ENCODE data around the gene PDE4DIP.
"Not testable (repeated sequence)": the region's sequence is repeated elsewhere in the genome, so short reads cannot be mapped to it uniquely, and the experiment has no call there.

PDE4DIP gene

DNA sequence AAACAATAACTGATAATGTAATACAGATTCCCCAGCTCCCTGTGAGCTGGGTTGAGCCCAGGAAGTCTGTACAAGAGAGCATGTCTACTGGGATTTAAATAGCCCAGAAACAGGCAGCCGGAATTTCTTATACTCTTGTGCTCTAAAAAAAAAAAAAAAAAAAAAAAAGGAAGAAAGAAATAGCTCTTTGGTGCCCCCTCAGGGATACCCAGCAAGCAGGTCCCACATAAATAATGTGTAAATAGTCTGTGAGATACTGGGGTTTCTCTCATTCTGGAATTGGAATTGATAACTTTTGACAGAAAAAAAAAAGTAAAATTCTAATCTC is 25.4 kb downstream of the PDE4DIP start:
- not testable (repeated sequence) for DNase-seq (ENCODE audit: extremely low read depth in 1 of 2, low read depth in 1 of 2)

DNA sequence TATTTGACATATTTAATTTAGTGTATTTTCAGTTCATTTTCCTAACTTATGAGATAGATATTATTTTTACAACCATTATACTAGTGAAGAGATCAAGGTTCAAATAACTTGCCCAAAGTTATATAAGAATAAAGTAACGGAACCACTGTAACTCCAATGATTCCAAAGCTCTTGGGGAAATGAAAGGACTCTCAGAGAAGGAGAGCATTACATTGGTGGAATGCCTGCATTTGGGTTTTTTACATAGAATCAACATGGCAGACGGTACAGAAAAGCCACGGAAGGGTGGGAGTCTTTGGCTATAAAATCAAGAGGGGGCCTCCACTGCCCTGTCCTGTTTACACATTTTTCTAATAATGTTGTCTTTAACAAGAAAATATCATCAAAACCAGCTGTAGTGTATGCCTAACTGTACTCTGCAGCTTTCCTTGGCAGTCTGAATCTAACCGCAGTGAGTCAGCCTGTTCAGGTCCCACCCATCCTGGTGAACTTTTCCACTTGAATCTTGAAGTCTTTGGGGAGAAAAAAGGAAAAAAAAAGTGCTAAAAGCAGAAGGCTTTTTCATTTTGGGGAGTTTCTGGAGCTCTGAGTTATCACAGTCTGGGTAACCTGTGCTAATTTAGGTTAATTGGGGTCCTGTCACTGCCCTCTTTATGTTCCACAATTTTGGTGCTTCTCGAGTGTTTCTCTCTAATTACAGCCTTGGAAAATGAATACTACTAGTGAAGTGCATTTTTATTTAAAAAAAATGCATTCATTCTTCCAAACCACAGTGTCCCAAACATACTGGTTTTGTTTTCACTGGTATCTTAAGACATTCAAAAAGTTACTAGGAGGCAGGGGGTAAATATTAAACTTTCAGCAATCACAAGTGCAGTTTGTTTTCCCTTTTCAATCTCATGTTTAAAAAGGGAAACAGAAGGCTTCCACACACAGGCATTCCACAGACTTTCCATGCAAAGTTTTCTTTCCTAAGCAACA is 30.5 kb downstream of the PDE4DIP start:
- not testable (repeated sequence) for DNase-seq (ENCODE audit: extremely low read depth in 1 of 2, low read depth in 1 of 2)

DNA sequence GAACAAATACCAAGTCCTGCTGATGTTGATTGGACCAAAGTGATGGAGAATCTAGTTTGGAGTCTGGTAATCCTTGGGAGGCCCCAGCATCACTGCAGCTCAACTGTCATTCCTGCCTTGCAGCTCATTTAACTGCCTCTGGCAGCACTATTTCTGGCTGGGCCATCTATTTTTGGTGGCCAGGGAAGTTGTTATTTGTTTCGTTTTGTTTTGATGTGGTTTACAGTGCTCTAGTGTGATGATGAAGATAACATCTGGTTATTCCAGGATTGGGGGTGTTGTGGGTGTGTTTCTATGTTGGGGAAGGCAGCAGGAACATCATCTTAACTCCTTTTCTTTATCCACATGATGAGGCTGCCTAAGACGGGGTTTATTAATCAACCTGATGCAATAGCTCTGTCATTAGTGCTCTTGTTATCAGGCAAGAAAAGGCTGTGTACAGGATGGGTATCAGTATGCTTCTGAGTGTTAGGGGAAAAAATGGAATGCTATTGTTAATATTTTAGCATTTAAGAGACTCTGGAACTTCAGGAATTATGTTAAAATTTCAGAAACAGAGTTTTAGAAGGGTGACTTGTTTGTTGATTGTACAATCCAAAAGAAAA is 35.7 kb downstream of the PDE4DIP start:
- DNase-seq (ENCODE audit: extremely low read depth in 1 of 2, low read depth in 1 of 2), result not testable (repeated sequence)

DNA sequence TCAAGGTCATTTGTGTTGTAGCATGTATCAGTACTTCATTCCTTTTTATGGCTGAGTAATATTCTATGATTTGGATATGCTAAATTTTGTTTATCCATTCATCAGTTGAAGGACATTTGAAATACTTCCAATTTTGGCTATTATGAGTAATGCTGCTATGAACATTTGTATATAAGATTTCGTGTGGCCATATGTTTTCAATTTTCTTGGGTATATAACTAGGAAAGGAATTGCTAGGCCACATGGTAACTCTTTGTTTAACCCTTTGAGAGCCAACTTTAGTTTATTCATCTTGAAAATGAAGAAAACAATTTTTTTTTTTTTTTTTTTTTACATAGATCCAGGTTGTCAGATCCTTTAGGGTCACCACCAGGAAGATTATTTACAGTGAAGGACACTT is 37.0 kb downstream of the PDE4DIP start:
- not testable (repeated sequence) for DNase-seq (ENCODE audit: extremely low read depth in 1 of 2, low read depth in 1 of 2)

DNA sequence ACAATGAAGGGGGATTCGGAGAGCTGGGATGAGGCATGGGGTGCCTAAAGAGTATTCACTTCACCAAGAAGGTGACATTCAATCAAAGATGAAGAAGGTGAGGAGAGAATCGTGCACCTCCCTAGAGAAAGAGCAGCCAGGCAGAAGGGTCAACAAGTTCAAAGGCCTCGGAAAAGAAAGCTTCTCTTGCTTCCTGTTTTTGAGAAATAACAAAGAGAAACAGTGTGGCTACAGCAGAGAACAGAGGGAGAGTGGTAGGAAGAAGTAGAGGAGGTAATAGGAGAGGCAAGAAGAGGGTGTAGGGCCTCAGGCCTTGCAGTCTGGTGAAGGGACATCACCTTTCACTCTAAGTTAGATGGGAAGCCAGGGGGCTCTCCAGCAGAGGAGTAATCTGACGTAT is 41.0 kb downstream of the PDE4DIP start:
- DNase-seq (ENCODE audit: extremely low read depth in 1 of 2, low read depth in 1 of 2), result not testable (repeated sequence)

DNA sequence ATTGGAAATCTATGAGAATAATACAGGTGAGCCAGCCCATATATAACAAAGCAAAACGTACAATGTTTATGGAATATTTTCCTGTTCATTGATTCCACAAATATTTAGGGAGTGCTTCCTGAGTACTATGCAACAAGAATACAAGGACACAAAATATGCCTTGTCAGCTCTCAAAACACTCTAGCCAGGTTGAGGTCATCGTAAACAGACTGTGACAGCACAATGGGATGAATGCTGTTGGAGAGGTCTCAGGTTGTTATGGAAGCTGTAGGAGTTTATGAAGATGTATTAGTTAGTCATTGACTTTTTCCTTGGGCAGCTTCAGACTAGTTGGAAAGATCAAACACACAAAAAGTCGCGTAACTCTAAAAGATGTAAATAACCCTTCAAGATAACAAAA is 42.1 kb downstream of the PDE4DIP start:
- DNase-seq (ENCODE audit: extremely low read depth in 1 of 2, low read depth in 1 of 2), result not testable (repeated sequence)

DNA sequence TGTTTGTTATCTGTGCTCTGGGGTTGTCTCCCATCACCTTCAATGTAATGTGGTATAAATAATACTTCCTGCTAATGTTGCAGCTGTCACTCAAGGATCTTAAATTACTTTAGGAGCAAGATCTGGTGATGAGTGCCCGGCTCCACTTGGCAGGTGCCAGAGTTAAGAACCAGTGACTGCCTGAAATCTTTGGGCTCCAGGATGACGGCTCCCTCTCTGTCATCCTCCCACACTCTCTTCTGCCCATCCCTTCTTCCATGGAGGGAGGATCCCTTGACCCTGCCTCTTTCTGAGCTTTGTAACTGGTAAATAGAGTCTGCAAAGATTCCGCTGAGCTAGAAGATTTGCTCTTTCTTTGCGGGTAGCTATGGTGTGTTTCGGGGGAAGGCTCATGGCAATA is 44.4 kb downstream of the PDE4DIP start:
- not testable (repeated sequence) for DNase-seq (ENCODE audit: extremely low read depth in 1 of 2, low read depth in 1 of 2)

DNA sequence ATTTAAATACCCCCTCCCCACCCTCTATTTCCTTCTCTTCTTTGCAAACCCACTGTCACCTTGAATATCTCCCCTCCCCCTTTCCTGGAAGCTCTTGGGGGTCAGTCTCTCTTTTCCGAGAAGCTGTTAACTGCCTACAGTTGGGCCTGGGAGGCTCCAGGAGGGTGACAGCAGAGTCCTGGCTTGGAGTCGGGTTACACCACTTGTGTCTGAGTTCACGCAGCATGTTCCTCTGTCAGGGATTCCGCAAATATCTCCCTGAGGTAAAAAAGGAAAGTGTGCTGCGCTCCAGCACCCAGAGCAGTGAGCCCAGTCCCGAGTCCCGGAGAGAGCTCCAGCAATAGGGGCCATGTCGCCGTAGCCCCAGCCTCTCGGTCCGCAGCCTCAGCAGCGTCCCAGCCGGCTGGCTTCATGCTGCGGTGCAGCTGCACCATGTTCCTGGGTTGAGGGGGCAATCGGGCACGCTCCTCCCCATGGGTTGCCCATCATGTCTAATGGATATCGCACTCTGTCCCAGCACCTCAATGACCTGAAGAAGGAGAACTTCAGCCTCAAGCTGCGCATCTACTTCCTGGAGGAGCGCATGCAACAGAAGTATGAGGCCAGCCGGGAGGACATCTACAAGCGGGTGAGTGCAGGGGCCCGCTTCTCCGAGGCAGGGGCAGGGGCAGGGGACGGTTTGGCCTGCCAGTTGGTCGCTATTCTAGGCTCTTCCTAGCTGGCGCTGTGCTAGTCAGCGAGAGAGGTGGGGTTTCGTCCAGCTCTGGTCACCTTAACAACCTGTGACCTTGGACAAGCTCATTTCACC is 45.2 kb downstream of the PDE4DIP start:
- not testable (repeated sequence) for DNase-seq (ENCODE audit: extremely low read depth in 1 of 2, low read depth in 1 of 2)

DNA sequence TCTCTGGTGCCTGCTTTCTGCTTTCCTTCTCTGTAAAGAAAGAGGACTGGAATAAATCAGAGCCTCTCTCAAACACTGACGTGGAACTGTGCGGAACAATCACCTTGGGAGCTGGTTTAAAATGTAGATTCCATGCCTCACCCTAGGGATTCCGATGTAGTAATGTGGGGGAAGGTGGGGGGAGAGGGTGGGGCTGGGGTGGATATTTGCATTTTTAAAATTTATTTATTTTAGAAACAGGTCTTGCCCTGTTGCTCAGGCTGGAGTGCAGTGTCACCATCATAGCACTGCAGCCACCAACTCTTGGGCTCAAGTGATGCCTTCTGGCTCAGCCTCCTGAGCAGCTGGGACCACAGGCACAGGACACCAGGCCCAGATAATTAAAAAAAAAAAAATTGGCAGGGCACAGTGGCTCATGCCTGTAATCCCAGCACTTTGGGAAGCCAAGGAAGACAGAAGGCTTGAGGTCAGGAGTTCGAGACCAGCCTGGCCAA is 45.9 kb downstream of the PDE4DIP start:
- DNase-seq (ENCODE audit: extremely low read depth in 1 of 2, low read depth in 1 of 2), result not testable (repeated sequence)

DNA sequence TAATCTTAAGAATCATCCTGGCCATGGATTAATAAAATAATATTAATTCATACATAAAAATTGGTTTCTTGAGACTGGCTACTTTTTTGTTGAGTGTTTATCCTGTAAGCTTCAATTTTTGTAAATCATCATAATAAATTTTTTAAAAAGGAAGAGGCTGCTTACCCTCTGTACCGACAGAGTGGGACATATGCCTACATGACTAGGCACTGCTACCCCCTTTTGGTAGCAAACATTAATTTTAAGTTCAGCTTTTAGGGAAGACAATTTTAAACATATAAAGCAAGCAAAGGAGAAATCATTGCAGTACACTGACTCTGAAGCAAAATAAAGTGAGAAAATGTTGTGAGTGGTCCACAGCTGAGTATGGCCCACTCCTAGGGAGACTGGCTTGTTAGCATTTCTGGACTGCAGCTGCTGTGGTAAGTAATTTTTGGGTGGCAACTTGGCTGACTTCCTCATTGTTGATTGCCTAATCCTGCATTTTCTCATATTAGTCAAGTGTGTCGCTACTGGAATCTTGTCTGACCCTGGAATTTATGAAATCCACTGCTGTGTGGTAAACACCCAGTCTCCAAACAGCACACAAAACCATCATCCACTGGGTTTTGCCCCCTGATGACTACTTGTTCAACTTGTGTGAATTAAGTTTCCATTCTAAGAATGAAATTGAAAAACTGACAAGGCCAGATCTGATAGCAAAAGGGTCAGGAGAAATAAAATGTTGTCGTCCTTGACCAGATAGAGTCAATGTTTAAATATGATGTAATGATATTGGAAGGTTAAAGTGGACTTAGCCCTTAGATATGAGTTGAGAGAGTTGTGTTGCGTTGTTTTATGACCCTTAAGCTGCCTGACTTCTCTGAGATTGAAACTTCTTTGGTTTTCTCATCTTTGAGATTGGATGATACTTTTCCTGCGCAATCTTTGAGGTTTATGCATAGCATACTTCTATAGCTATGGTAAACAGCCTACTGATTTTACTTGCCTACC is 50.4 kb downstream of the PDE4DIP start:
- not testable (repeated sequence) for DNase-seq (ENCODE audit: extremely low read depth in 1 of 2, low read depth in 1 of 2)

DNA sequence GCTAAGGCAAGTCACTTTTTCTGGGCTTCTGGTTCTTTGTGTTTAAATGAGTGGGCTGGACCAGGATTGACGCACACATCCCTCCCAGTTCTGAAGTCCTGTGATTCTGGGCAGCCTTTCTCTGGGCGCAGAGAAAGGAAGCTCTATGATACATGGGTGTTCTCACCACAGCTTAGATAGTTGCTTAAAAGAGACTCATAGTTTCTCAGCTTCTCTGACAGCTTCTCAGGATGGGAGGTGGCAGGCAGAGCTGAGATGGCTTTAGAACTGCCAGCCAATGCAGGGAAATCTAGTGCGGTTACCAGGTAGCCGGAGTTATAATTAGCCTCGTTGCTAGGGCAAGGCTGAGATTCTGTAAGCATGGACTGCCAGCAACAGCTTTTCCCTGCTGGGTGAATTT is 55.8 kb downstream of the PDE4DIP start:
- not testable (repeated sequence) for DNase-seq (ENCODE audit: extremely low read depth in 1 of 2, low read depth in 1 of 2)

DNA sequence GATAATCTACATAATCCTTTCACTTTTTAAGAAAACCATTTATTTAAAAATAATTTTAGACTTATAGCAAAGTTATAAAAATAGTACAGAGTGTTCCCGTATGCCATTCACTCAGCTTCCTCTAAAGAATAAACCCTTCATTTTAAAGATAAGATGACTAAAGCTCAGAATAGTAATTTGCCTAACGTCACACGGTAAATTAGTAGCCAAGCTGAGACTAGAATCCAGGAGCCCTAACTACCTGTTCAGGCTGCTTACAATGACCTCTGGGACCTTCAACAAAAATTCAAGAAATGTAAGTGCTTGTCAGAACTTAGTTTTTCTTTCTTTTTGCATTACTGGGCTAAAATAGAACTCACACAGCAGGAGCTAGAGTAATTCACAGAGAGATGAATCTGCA is 56.5 kb downstream of the PDE4DIP start:
- not testable (repeated sequence) for DNase-seq (ENCODE audit: extremely low read depth in 1 of 2, low read depth in 1 of 2)

DNA sequence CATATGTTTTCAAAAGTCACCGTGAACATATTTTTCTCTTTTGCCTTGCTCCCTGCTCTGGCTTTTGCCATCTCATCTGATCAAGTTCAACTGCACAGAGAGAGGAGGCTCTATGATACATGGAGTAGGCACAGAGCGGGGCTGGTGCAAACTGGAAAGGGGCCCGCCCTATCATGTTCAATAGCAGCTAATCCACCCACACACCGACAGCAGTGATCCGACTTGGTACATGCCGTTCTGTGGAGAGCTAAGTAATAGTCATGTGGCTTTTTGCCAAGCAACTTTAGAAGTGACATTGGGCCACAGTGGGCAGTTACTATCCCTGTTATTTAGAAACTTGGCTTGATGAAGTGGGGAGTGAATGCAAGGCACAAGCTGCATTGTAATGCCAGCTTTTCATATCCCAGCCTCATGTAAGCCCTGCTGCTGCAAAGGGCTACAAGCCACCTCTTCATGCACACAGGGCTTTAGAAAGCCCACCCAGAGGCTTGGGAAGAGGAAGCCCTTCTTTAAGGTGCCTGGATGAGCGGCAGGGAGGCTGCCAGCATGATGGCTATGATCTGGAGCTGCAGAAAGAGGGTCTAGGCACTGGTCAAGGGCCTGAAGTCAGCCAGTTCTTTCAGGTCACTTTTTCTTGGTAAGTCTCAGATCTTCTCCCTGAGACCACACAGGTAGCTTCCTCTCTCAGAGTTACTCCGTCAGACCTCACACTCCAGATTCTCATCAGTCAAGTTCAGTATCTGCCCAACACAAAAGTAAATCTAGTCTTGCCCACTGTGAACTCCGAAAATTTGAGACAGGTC is 57.1 kb downstream of the PDE4DIP start:
- not testable (repeated sequence) for DNase-seq (ENCODE audit: extremely low read depth in 1 of 2, low read depth in 1 of 2)

DNA sequence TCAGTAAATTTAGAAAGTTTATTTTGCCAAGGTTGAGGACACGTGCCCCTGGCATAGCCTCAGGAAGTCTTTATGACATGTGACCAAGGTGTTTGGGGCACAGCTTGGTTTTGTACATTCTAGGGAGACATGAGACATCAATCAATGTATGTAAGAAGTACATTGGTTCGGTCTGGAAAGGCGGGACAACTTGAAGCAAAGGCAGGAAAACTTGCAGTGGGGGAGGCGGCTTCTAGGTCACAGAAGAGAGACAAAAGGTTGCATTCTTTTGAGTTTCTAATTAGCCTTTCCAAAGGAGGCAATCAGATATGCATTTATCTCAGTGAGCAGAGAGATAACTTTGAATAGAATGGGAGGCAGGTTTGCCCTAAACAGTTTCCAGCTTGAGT is 57.7 kb downstream of the PDE4DIP start:
- not testable (repeated sequence) for DNase-seq (ENCODE audit: extremely low read depth in 1 of 2, low read depth in 1 of 2)

DNA sequence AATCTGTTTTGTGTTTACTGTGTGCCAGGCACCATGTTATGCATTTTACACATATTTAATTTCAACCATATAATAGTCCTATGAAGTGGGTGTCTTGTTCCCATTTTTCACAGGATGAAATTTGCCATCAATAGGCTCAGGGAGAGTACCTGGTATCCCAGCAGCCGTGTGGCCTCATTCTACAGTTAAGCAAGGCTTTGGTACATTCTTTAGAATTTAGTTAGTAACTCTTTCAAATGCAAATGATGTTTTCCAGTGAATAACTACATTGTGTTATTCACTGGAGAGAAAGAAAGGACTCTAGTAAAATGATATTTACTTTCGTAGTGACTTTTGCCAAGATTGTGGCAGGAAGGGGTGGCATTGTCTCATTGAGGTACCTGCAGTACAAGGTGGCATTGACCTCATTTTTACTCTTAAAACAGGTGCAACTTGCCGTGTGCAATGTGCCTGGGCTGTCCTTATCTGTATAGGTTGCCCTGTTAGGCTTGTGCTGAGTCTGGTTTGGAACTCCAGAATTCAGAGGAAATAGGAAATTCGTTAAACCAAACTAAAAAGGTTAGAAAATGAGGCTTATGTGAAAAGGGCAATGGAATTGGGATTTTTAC is 65.1 kb downstream of the PDE4DIP start:
- DNase-seq (ENCODE audit: extremely low read depth in 1 of 2, low read depth in 1 of 2), result not testable (repeated sequence)

DNA sequence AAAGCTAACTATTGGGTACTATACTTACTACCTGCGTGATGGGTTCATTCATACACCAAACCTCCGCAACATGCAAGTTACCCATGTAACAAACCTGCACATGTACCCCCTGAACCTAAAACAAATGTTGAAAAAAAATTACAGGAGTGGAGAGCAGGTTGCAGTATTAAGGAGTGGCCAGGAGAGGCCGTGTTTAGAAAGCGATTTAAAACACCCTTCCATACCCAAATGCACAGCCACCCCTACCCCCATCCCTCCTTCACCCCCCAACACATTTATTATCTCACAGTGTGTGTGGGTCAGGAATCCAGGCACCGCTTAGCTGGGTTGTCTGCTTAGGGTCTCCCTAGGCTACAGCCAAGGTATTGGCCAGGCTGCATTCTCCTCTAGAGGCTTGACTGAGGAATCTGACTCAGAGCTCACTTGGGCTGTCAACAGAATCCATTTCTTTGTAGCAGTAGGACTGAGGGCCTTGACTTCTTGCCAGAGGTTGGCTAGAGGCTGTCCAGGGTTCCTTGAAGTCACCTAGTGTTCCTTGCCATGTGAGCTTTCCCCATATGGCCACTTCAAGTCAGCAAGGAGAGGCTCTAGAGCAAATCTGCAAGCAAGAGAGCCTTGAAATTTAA is 67.2 kb downstream of the PDE4DIP start:
- DNase-seq (ENCODE audit: extremely low read depth in 1 of 2, low read depth in 1 of 2), result not testable (repeated sequence)

DNA sequence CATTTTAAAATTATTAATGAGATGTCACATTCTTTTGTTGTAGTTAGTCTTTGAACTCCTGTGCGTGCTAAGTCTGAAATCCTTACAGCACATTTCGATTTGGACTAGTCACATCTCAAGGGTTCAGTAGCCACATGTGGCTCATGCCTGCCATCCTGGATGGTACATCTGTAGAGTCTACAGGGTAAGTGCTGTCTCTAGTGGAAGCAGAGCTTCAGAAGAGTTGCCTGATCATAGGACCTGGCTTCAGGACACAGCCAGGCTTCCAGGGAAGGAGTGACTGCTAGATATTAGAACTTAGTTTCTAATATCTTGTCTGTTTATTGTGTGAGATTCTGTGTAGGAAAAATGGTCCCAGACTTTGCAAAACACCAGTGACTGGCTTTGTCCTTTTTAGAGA is 72.0 kb downstream of the PDE4DIP start:
- DNase-seq (ENCODE audit: extremely low read depth in 1 of 2, low read depth in 1 of 2), result not testable (repeated sequence)

DNA sequence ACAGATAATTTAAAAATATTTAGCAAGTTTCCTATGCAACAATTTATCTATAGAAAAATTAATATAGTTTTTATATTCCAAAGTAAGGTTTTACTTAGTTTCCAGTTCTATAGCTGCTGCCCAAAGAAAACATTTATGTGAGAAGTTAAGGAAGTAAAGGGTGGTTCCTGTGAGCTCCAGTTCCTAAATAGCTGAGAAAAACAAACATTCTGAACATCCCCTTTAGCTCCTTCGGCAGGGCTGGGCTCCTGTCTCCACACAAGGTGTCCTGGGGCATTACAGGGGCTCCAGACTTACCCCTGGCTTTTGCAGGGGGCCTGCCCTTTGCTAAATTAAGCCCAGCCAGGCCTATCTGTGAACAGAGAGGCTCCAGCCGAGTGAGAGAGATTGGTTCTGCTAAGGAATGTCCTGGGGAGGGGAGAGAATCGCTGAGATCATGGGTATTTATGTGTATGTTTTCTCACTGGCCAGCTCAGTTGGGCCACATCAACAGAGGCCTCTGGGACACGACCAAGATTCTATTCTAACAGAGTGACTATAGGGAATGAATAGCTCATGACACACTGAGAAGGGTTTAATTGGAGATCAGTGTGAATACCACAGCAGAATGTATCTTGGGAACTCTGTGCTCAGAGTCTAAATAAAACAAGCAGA is 72.6 kb downstream of the PDE4DIP start:
- not testable (repeated sequence) for DNase-seq (ENCODE audit: extremely low read depth in 1 of 2, low read depth in 1 of 2)

Data from activated CD8-positive, alpha-beta memory T cell treated with anti-CD3 and anti-CD28 coated beads for 1 hour (primary cell).